SK-N-SH treated with all-trans-retinoic acid at 6 μM for 48 hours (cell line): ENCODE data around the gene RBM6.

Source experiments
- ARNTL ChIP-seq: fragments of 450-650 bp; formaldehyde crosslinking; IDR thresholded peaks from 2 replicates; pipeline ENCODE4 v1.5.0; 2020; ENCODE audit warnings: low read depth, mild to moderate bottlenecking, moderate library complexity, borderline replicate concordance
- CSRNP3 ChIP-seq: fragments of 250-450 bp; sonication (Bioruptor Pico); IDR thresholded peaks from 2 replicates; pipeline ENCODE4 v1.5.1; 2021; ENCODE audit warnings: mild to moderate bottlenecking, moderate library complexity
- ESRRG ChIP-seq: fragments of 250-450 bp; sonication (Bioruptor Pico); IDR thresholded peaks from 2 replicates; pipeline ENCODE4 v1.6.1; 2021; ENCODE audit warnings: mild to moderate bottlenecking
- GLIS3 ChIP-seq: fragments of 250-450 bp; sonication (Bioruptor Pico); IDR thresholded peaks from 2 replicates; pipeline ENCODE4 v1.5.0; 2020; ENCODE audit warnings: mild to moderate bottlenecking, moderate library complexity
- ISL1 ChIP-seq: fragments of 250-450 bp; sonication (Bioruptor Pico); IDR thresholded peaks from 2 replicates; pipeline ENCODE4 v2.1.2; 2022; ENCODE audit warnings: mild to moderate bottlenecking, moderate library complexity
- OSR1 ChIP-seq: fragments of 250-450 bp; sonication (Bioruptor Pico); IDR thresholded peaks from 2 replicates; pipeline ENCODE4 v1.8.0; 2022; ENCODE audit warnings: moderate library complexity, mild to moderate bottlenecking, inconsistent platforms
- PATZ1 ChIP-seq: fragments of 250-450 bp; sonication (Bioruptor Pico); IDR thresholded peaks from 2 replicates; pipeline ENCODE4 v1.8.0; 2020; ENCODE audit warnings: mild to moderate bottlenecking, moderate library complexity, borderline replicate concordance
- PPARA ChIP-seq: fragments of 250-450 bp; sonication (Bioruptor Pico); IDR thresholded peaks from 2 replicates; pipeline ENCODE4 v1.5.0; 2020; ENCODE audit warnings: mild to moderate bottlenecking, borderline replicate concordance
- RARB ChIP-seq: fragments of 250-450 bp; sonication (Bioruptor Pico); IDR thresholded peaks from 2 replicates; pipeline ENCODE4 v1.8.0; 2021; ENCODE audit warnings: mild to moderate bottlenecking, moderate library complexity
- TSHZ2 ChIP-seq: fragments of 250-450 bp; sonication (Bioruptor Pico); IDR thresholded peaks from 2 replicates; pipeline ENCODE4 v1.5.0; 2020; ENCODE audit warnings: mild to moderate bottlenecking, moderate library complexity
- ZC3H10 ChIP-seq: fragments of 250-450 bp; sonication (Bioruptor Pico); IDR thresholded peaks from 2 replicates; pipeline ENCODE4 v1.5.1; 2021; ENCODE audit warnings: mild to moderate bottlenecking, moderate library complexity
- ZFP3 ChIP-seq: fragments of 250-450 bp; sonication (Bioruptor Pico); IDR thresholded peaks from 2 replicates; pipeline ENCODE4 v1.5.0; 2020; ENCODE audit warnings: mild to moderate bottlenecking, moderate library complexity
- ZNF70 ChIP-seq: fragments of 450-650 bp; formaldehyde crosslinking; IDR thresholded peaks from 2 replicates; pipeline ENCODE4 v1.5.0; 2020; ENCODE audit warnings: mild to moderate bottlenecking, moderate library complexity
- ZNF8 ChIP-seq: fragments of 450-650 bp; formaldehyde crosslinking; IDR thresholded peaks from 2 replicates; pipeline ENCODE4 v1.5.0; 2020; ENCODE audit warnings: mild to moderate bottlenecking, moderate library complexity

GRCh38 chr3:49929291-49930167 is 10.4 kb upstream of the RBM6 start, which contains the start of gene MON1A:
- TF ChIP-seq ISL1 (CRISPR knock-in tag) (no peak), PATZ1 (no peak), ZC3H10 (CRISPR knock-in tag) (no peak), ZFP3 (CRISPR knock-in tag) (no peak), ZNF70 (CRISPR knock-in tag) (no peak), CSRNP3 (CRISPR knock-in tag) (no peak), PPARA (CRISPR knock-in tag) (no peak), ESRRG (CRISPR knock-in tag) (no peak), ARNTL (CRISPR knock-in tag) (no peak), OSR1 (CRISPR knock-in tag) (no peak), ZNF8 (no peak), RARB (no peak), TSHZ2 (no peak), GLIS3 (CRISPR knock-in tag) (no peak)
